Prostate gland (tissue), 2 donors: Measurements from ENCODE around the gene DTWD2. TPM values are rescaled to one million over a fixed set of nuclear protein-coding genes. Genes with fewer than 3 reads are reported as not detected.

Source experiments
- DNase-seq: peaks from one replicate; pipeline ENCODE4 v3.0.0-alpha.2; 2019; ENCODE audit warnings: low spot score
- H3K27ac ChIP-seq, 2 donors: fragments of 200-600 bp; sonication (generic); 2 replicates each; pipeline ENCODE4 v1.5.1; 2017 to 2019
- H3K27me3 ChIP-seq: fragments of 200-600 bp; sonication (generic); replicated peaks from 2 replicates; pipeline ENCODE4 v1.5.1; 2019; ENCODE audit not compliant: insufficient read depth
- H3K36me3 ChIP-seq, 2 donors: fragments of 200-600 bp; sonication (generic); 1 replicate in 1 of 2; 2 replicates in 1 of 2; pipeline versions ENCODE4 v1.5.1 to v1.8.1; 2017 to 2019
- H3K4me1 ChIP-seq: fragments of 200-600 bp; sonication (generic); replicated peaks from 2 replicates; pipeline ENCODE4 v1.5.1; 2019
- H3K4me3 ChIP-seq, 2 donors: fragments of 200-600 bp; sonication (generic); 2 replicates each; pipeline ENCODE4 v1.5.1; 2017 to 2019
- H3K9me3 ChIP-seq: fragments of 200-600 bp; sonication (generic); 2 replicates; pipeline ENCODE4 v1.5.1; 2017
- CTCF ChIP-seq, 4 experiments: fragments of 200-600 bp in 2 of 4; fragments of 450-650 bp in 2 of 4; sonication (generic) in 2 of 4; IDR thresholded peaks; 1 replicate in 3 of 4; 2 replicates in 1 of 4; pipeline ENCODE4 v1.5.1; 2016 to 2019; ENCODE audit warnings: antibody characterized with exemption in 4 of 4, mild to moderate bottlenecking in 2 of 4, moderate library complexity in 2 of 4
- POLR2A ChIP-seq: fragments of 450-650 bp; IDR thresholded peaks from one replicate; pipeline ENCODE4 v1.6.1; 2016; ENCODE audit warnings: antibody characterized with exemption, mild to moderate bottlenecking
- POLR2AphosphoS5 ChIP-seq: sonication (generic); formaldehyde crosslinking; IDR thresholded peaks from one replicate; pipeline ENCODE4 v1.6.1; 2017; ENCODE audit warnings: antibody characterized with exemption
- WGBS: methylation state at CpG from one replicate; pipeline ENCODE4 v1.1.5; 2018; 5-methylcytosine and 5-hydroxymethylcytosine counted together
- intact Hi-C: fragments of 100-400 bp; cut with DNase I; formaldehyde crosslinking; loops from one replicate; pipeline ENCODE4 v1.14.2; 2022
- total RNA-seq, 2 donors: library from RNA; depleted of rRNA; stranded (reverse); fragments of >200 nt; gene quantifications; one replicate each; pipeline ENCODE4 v1.1.0, GENCODE V29; 2016

The DTWD2 gene
- total RNA-seq, 2 donors from 2014 or later: 13.4 to 15.5 TPM

DNA sequence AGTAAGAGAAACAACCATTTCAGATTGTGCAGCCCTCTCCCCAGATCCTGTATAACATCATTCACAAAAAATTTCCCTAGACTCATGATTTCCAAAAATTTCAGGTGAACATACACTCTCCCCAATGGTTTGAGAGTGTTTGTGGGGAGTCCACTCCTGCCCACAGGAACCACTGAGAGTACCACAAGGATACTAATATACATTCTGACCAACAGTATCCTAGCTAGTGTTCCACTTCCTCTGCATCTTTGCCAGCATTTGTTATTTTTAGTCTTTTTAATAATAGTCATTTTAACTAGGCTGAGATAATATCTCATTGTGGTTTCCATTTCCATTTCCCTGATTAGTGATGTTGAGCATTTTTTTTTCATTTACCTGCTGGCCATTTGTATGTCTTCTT, 155.4 kb downstream of the DTWD2 start:
- TF ChIP-seq POLR2A (no peak), CTCF (IDR thresholded peaks at IDR 0.05) (no peak), POLR2AphosphoS5 (no peak)
- H3K4me1 ChIP-seq: no peaks in the 10 kb centered on the region
- no peak overlapping the region for H3K27ac ChIP-seq
- no peaks in the 10 kb centered on the region for H3K27me3 ChIP-seq
- H3K9me3 ChIP-seq: no peaks in the 10 kb centered on the region
- H3K36me3 ChIP-seq: no peaks in the 10 kb centered on the region
- H3K4me3 ChIP-seq: no peak overlapping the region
- no peak for DNase-seq
- intact Hi-C loops: no loop called here

GRCh38 chr5:118825226-118825625, 163.1 kb downstream of the DTWD2 start:
- no peak for DNase-seq
- H3K27me3 ChIP-seq: no peaks in the 10 kb centered on the region
- H3K9me3 ChIP-seq: no peaks in the 10 kb centered on the region
- 58% methylated on average over 1 of the region's 1 CpG for WGBS
- H3K36me3 ChIP-seq: no peaks in the 10 kb centered on the region
- TF ChIP-seq POLR2AphosphoS5 (no peak), POLR2A (no peak), CTCF (IDR thresholded peaks at IDR 0.05) (no peak)
- H3K4me3 ChIP-seq: no peak overlapping the region
- intact Hi-C loops: no loop called here
- H3K4me1 ChIP-seq: no peaks in the 10 kb centered on the region
- H3K27ac ChIP-seq: no peak overlapping the region

GRCh38 chr5:118818604-118819003, 169.7 kb downstream of the DTWD2 start:
- Histone ChIP-seq H3K27me3 (no peaks in the 10 kb centered on the region), H3K27ac (no peak overlapping the region), H3K4me1 (no peaks in the 10 kb centered on the region), H3K36me3 (no peaks in the 10 kb centered on the region), H3K9me3 (no peaks in the 10 kb centered on the region), H3K4me3 (no peak overlapping the region)
- intact Hi-C loops: no loop called here
- WGBS: 94% methylated on average over 3 of the region's 3 CpGs
- TF ChIP-seq POLR2AphosphoS5 (no peak), POLR2A (no peak), CTCF (IDR thresholded peaks at IDR 0.05) (no peak)
- DNase-seq: no peak

DNA sequence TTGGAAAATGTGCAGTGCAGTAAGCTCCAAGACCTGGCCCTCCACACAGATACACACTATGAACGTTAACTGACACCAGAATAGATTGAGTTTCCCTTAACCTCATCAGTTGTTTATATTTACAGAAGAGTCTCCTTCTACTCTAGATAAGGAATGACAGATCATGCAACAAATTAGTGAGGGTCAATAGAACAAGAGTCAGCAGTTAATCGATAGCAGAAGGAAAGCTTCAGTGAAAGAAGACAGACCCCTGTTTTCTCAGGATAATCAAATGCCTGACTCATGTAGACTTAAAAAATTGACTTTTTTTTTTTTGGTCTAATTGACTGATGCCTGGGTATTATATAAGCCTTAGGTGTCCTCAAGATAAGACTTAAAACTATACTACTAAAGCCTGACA, 179.9 kb downstream of the DTWD2 start:
- H3K4me1 ChIP-seq: no peaks in the 10 kb centered on the region
- TF ChIP-seq POLR2AphosphoS5 (no peak), CTCF (IDR thresholded peaks at IDR 0.05) (no peak), POLR2A (no peak)
- intact Hi-C loops: no loop called here
- no peak for DNase-seq
- WGBS: 47% methylated on average over 2 of the region's 2 CpGs
- no peak overlapping the region for H3K27ac ChIP-seq
- no peak overlapping the region for H3K4me3 ChIP-seq
- H3K27me3 ChIP-seq: no peaks in the 10 kb centered on the region
- H3K36me3 ChIP-seq: no peaks in the 10 kb centered on the region
- no peaks in the 10 kb centered on the region for H3K9me3 ChIP-seq

DNA sequence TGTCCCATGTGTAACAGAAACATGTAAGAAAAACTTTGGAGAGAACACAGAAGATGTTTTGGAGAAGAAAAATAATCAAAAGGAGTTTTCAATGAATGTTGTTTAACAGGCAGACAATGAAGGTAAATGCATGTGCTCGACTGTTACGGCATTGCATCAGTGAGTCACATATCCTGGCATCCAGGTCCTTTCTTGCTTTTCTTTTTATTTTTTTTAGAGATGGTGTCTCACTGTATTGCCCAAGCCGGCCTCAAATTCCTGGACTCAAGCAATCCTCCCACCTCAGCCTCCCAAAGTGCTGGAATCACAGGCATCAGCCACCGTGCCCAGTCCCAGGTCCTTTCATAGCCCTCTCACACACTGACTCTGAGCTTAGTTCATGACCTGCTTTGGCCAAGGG, 181.8 kb downstream of the DTWD2 start:
- Histone ChIP-seq H3K36me3 (no peaks in the 10 kb centered on the region), H3K4me3 (no peak overlapping the region), H3K27ac (no peak overlapping the region), H3K9me3 (no peaks in the 10 kb centered on the region), H3K27me3 (no peaks in the 10 kb centered on the region), H3K4me1 (no peaks in the 10 kb centered on the region)
- intact Hi-C loops: no loop called here
- DNase-seq: no peak
- 98% methylated on average over 4 of the region's 4 CpGs for WGBS
- TF ChIP-seq CTCF (IDR thresholded peaks at IDR 0.05) (no peak), POLR2AphosphoS5 (no peak), POLR2A (no peak)
